ENCODE data around the gene TXNL4A.

The TXNL4A gene

GRCh38 chr18:79952456-79952995 lies 35.8 kb downstream of the TXNL4A start:
- intact Hi-C loops (cut with DNase I) = loop anchor here (5.0 kb wide), 1 partner anchor 35 kb away; the partner anchor contains the start of gene TXNL4A

GRCh38 chr18:79951545-79952455 lies 36.6 kb downstream of the TXNL4A start, which contains the start of gene SLC66A2:
Gene SLC66A2, minus strand, starts transcription at chr18:79951653. Its CDS starts 727 bp downstream, at chr18:79950926.
- peak; percentile 85 to 98 (median 94) for DNase-seq
- intact Hi-C loops (cut with DNase I) = loop anchor here (5.0 kb wide), 1 partner anchor 36 kb away; the partner anchor contains the start of gene TXNL4A

More at GRCh38 chr18:79952456-79952995, 35.8 kb downstream of the TXNL4A start:
- peak in 2 of 10 donors; percentile 73 to 77 for DNase-seq

- DNase-seq = peak in 2 of 10 donors; percentile 83 to 90
- intact Hi-C loops (cut with DNase I) = loop anchor here (5.0 kb wide), 1 partner anchor 37 kb away; the partner anchor contains the start of gene TXNL4A
Observed at GRCh38 chr18:79950515-79951341, 37.6 kb downstream of the TXNL4A start.

GRCh38 chr18:79949697-79950487 lies 38.5 kb downstream of the TXNL4A start:
- peak in 2 of 10 donors; percentile 47 to 61 for DNase-seq
- intact Hi-C loops (cut with DNase I) = loop anchor here (5.0 kb wide), 1 partner anchor 37 kb away; the partner anchor contains the start of gene TXNL4A

- intact Hi-C loops (cut with DNase I) = no loop called here
- peak in 2 of 10 donors; percentile 50 to 62 for DNase-seq
Observed at GRCh38 chr18:79948719-79949411, 39.5 kb downstream of the TXNL4A start.

GRCh38 chr18:79947881-79948610 lies 40.3 kb downstream of the TXNL4A start:
- DNase-seq = peak in 2 of 10 donors; percentile 25 to 61
- intact Hi-C loops (cut with DNase I) = no loop called here

- peak in 2 of 10 donors; percentile 55 to 59 for DNase-seq
- intact Hi-C loops (cut with DNase I) = no loop called here
Observed at GRCh38 chr18:79947054-79947755, 41.2 kb downstream of the TXNL4A start.

- intact Hi-C loops (cut with DNase I) = no loop called here
- DNase-seq = peak in 4 of 10 donors; percentile 5 to 79 (median 70)
Observed at GRCh38 chr18:79945118-79946042, 43.0 kb downstream of the TXNL4A start.

- DNase-seq = peak in 1 of 10 donors; percentile 52
- intact Hi-C loops (cut with DNase I) = no loop called here
Observed at GRCh38 chr18:79944746-79945117, 43.6 kb downstream of the TXNL4A start.

- intact Hi-C loops (cut with DNase I) = no loop called here
- peak in 6 of 10 donors; percentile 4 to 91 (median 76) for DNase-seq
Observed at GRCh38 chr18:79944126-79944731, 44.1 kb downstream of the TXNL4A start.

GRCh38 chr18:79943608-79944125 lies 44.7 kb downstream of the TXNL4A start:
- intact Hi-C loops (cut with DNase I) = no loop called here
- DNase-seq = peak in 3 of 10 donors; percentile 4 to 71 (median 65)

- intact Hi-C loops (cut with DNase I) = no loop called here
- DNase-seq = peak in 3 of 10 donors; percentile 2 to 62 (median 52)
Observed at GRCh38 chr18:79942786-79943607, 45.4 kb downstream of the TXNL4A start.

- DNase-seq = peak in 1 of 10 donors; percentile 32
- intact Hi-C loops (cut with DNase I) = no loop called here
Observed at GRCh38 chr18:79942211-79942610, 46.2 kb downstream of the TXNL4A start.

- intact Hi-C loops (cut with DNase I) = no loop called here
- DNase-seq = peak in 5 of 10 donors; percentile 11 to 81 (median 28)
Observed at GRCh38 chr18:79941473-79942119, 46.8 kb downstream of the TXNL4A start.
